GM12801 (cell line): ENCODE results near the gene CD274.

Experiments used
- CTCF ChIP-seq: IDR thresholded peaks from one replicate; pipeline ENCODE4 v1.5.1; 2011; ENCODE audit warnings: control low read depth; ENCODE audit not compliant: insufficient read length; ENCODE audit errors: extremely low read depth

The CD274 gene

GRCh38 chr9:5436441-5436840, 13.9 kb upstream of the CD274 start:
- no peak for TF ChIP-seq CTCF

- no peak for TF ChIP-seq CTCF
Measured at GRCh38 chr9:5437254-5438216, 12.8 kb upstream of the CD274 start, which contains the start of gene PLGRKT. Gene PLGRKT (minus strand): TSS chr9:5437925. CDS start chr9:5431977, 5,948 bp downstream.

- TF ChIP-seq CTCF: no peak
Measured at GRCh38 chr9:5438301-5439162, 11.8 kb upstream of the CD274 start.

GRCh38 chr9:5440426-5440825, 9.9 kb upstream of the CD274 start:
- TF ChIP-seq CTCF: no peak

- no peak for TF ChIP-seq CTCF
Measured at GRCh38 chr9:5441043-5441442, 9.3 kb upstream of the CD274 start.

- no peak for TF ChIP-seq CTCF
Measured at GRCh38 chr9:5442400-5443011, 7.8 kb upstream of the CD274 start.

GRCh38 chr9:5443850-5444249, 6.5 kb upstream of the CD274 start:
- TF ChIP-seq CTCF: no peak
